ENCODE data around the gene HDC. TPM values are rescaled to one million over a fixed set of nuclear protein-coding genes. Genes with fewer than 3 reads are reported as not detected.

HDC gene
- total RNA-seq, 4 donors from 2014 or later = 2.4 to 10.0 (median 2.6) TPM; not detected in 1

DNA sequence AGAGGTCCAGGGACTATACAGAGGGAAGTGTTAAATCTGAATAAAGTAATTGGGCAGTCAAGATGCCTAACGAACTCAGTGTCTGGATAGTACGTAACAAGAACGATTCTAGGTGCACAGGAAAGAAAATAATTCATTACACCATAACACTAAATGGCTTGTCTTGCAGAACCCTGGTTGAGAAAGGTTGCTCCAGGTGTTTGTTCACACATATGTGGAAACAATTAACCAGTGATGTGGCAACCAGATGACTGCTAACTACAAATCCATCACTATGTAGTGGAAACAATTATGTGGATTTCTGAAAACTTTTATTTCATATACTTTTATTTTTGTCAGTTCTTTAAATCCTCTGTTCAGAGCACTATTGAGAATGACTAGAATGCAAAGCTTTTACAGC, 10.4 kb upstream of the HDC start:
- TF ChIP-seq, protein P1, sequence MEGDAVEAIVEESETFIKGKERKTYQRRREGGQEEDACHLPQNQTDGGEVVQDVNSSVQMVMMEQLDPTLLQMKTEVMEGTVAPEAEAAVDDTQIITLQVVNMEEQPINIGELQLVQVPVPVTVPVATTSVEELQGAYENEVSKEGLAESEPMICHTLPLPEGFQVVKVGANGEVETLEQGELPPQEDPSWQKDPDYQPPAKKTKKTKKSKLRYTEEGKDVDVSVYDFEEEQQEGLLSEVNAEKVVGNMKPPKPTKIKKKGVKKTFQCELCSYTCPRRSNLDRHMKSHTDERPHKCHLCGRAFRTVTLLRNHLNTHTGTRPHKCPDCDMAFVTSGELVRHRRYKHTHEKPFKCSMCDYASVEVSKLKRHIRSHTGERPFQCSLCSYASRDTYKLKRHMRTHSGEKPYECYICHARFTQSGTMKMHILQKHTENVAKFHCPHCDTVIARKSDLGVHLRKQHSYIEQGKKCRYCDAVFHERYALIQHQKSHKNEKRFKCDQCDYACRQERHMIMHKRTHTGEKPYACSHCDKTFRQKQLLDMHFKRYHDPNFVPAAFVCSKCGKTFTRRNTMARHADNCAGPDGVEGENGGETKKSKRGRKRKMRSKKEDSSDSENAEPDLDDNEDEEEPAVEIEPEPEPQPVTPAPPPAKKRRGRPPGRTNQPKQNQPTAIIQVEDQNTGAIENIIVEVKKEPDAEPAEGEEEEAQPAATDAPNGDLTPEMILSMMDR (IDR thresholded peaks at IDR 0.05) = no peak
- ATAC-seq (ENCODE audit: low FRiP score) (no peak), DNase-seq (ENCODE audit: low spot score) (no peak)

DNA sequence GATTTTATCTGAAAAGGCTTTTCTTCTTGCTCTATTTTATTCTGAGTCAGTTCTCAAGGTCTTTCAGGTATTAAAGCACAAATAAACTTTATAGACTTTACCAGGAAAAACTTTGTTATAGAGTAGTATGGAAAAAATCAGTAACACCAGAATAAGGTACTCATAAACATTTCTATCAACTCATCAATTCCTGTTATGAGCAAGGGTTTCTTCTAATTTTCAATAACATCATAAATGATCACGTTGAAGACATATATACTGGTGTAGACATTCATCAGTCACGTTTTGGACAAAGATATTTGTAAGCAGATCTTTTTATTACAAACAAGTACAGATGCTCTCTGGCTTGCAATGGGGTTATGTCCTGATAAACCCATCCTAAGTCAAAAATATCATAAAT, 9.6 kb upstream of the HDC start:
- ATAC-seq (ENCODE audit: low FRiP score) (no peak), DNase-seq (ENCODE audit: low spot score) (no peak)
- TF ChIP-seq, protein P1 (IDR thresholded peaks at IDR 0.05) = no peak

DNA sequence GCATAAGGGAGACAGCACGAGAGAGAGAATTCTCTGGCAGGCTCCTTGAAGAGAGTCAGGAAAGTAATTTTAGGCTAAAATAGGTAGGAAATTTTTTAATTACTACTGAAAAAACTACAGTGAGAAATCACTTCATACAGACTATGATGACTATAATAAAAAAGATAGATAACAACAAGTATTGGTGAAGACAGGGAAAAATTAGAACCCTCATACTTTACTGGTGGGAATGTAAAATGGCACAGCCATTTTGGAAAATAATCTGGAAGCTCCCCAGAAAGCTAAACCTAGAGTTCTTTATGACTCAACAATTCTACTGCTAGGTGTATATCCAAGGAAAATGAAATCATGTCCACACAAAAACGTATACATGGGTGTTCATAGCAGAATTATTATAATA, 2.1 kb upstream of the HDC start:
- no peak for DNase-seq (ENCODE audit: low spot score)
- ATAC-seq (ENCODE audit: low FRiP score) = no peak
- TF ChIP-seq, protein P1 (IDR thresholded peaks at IDR 0.05) = no peak

DNA sequence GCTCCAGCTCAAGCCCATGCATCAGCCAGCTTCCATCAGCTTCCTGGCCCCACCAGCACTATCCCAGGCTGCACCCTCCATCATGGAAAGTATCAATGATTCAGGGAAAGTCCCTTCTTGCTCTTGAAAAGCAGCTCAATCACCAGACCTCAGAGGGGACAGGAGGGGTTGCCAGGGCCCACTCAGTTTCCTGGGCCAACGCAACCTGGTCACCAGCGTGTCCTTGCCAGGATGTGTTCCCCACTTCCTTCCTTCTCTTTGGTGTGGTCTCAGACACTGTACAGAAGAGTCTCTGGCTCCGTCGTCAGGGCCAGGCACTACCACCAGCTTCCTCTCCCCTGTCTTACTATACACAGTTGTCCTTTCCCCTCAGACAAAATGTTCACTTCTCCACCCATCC, 3.0 kb downstream of the HDC start:
- TF ChIP-seq, protein P1 (IDR thresholded peaks at IDR 0.05) = no peak
- no peak for ATAC-seq (ENCODE audit: low FRiP score)
- no peak for DNase-seq (ENCODE audit: low spot score)

DNA sequence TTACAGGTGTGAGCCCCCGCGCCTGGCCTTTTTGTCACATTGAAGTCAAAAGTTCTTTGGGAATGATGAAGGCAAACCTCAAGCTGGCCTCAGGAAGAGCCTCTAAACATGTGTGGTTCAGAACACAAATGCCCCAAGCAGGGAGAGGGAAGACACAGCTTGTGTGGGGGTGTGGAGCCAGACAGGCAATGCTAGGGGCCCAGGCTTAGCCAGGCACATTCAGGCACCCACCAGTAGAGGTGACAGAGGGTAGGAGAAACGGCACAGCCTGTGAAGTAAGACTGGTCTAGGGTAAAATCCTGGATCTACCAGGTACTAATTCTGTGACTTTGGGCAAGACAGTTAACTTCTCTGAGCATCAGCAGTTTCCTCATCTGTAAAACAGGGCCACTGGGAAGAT, 3.5 kb downstream of the HDC start:
- no peak for ATAC-seq (ENCODE audit: low FRiP score)
- DNase-seq (ENCODE audit: low spot score) = no peak
- TF ChIP-seq, protein P1 (IDR thresholded peaks at IDR 0.05) = no peak

DNA sequence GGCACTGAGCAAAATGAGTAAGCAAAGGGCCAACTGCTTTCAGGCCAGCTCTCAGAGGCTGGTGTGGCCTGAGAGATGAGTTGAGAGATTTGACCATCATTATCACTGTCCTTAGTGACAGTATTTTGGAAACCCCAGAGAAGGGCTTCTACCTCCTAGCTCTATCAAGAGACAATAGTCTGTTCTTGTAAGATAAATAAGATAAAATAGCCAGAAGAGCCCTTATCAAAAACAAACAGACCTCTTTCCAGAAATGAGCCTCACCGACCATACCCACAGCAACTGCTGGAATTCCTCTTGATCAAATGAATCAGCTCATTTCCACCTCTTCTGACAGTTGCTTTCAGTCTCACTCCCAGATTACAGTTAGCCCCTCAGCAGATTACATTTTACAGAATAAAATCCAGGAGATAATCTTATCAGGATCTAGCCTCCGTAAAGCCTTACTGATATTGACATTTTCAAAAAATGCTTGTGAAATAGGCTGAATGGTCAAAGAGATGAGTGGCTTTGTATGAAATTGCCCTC, 4.5 kb downstream of the HDC start:
- DNase-seq (ENCODE audit: low spot score) (no peak), ATAC-seq (ENCODE audit: low FRiP score) (no peak)
- TF ChIP-seq, protein P1 (IDR thresholded peaks at IDR 0.05) = no peak

DNA sequence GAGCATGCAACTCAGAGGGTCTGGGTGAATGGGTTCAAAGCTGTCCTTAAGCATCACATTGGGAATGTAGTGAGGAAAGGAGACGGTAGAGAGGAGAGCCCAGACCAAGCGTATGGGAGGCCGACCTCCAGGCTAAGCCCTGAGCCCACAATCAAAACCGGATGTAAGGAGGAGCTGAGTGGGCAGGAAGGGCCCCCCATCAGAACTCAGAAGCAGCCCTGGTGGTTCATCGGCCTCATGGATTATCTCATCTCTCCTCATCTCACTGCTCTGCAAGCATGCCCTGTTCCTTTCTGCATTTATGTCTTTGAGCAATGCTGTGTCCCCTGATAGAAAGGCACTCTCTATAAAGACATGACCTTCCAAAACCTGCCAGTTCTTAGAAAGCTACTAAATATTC, 6.2 kb downstream of the HDC start:
- DNase-seq (ENCODE audit: low spot score) = no peak
- ATAC-seq (ENCODE audit: low FRiP score) = no peak
- TF ChIP-seq, protein P1 (IDR thresholded peaks at IDR 0.05) = no peak

Data from omental fat pad (tissue), 4 donors.